ENCODE results near the gene RPS6KA5.
"Not testable (repeated sequence)": the region's sequence is repeated elsewhere in the genome, so short reads cannot be mapped to it uniquely, and the experiment has no call there.

The RPS6KA5 gene

GRCh38 chr14:90827919-90828610 lies 232.4 kb downstream of the RPS6KA5 start:
- FAIRE-seq = peak; percentile 89

- FAIRE-seq = not testable (repeated sequence)
These were observed 236.9 kb downstream of the RPS6KA5 start for GRCh38 chr14:90823542-90823941.

- peak; percentile 74 for FAIRE-seq
These were observed 239.5 kb downstream of the RPS6KA5 start for GRCh38 chr14:90820958-90821357.

GRCh38 chr14:90819734-90820393 lies 240.6 kb downstream of the RPS6KA5 start:
- FAIRE-seq = no peak

GRCh38 chr14:90818715-90819114 lies 241.7 kb downstream of the RPS6KA5 start:
- FAIRE-seq = no peak

GRCh38 chr14:90816681-90817436 lies 243.6 kb downstream of the RPS6KA5 start:
- FAIRE-seq = no peak

- no peak for FAIRE-seq
These were observed 244.4 kb downstream of the RPS6KA5 start, which contains the start of gene TTC7B for GRCh38 chr14:90815822-90816662. Gene TTC7B (minus strand): TSS chr14:90816430. CDS start chr14:90816295, 135 bp downstream.

GRCh38 chr14:90815572-90815821 lies 244.9 kb downstream of the RPS6KA5 start:
- FAIRE-seq = no peak

- no peak for FAIRE-seq
These were observed 245.5 kb downstream of the RPS6KA5 start for GRCh38 chr14:90814806-90815571.

- no peak for FAIRE-seq
These were observed 247.0 kb downstream of the RPS6KA5 start for GRCh38 chr14:90813442-90813841.

- no peak for FAIRE-seq
These were observed 248.3 kb downstream of the RPS6KA5 start for GRCh38 chr14:90812109-90812508.

- no peak for FAIRE-seq
These were observed 248.8 kb downstream of the RPS6KA5 start for GRCh38 chr14:90811641-90812040.

GRCh38 chr14:90810806-90811205 lies 249.6 kb downstream of the RPS6KA5 start:
- FAIRE-seq = no peak

- no peak for FAIRE-seq
These were observed 250.7 kb downstream of the RPS6KA5 start for GRCh38 chr14:90809530-90810312.

GRCh38 chr14:90808759-90809529 lies 251.5 kb downstream of the RPS6KA5 start:
- FAIRE-seq = no peak

GRCh38 chr14:90807060-90807459 lies 253.4 kb downstream of the RPS6KA5 start:
- no peak for FAIRE-seq

GRCh38 chr14:90805662-90806540 lies 254.5 kb downstream of the RPS6KA5 start:
- no peak for FAIRE-seq

- no peak for FAIRE-seq
These were observed 255.4 kb downstream of the RPS6KA5 start for GRCh38 chr14:90805084-90805391.

- no peak for FAIRE-seq
These were observed 256.0 kb downstream of the RPS6KA5 start for GRCh38 chr14:90804292-90805083.
